SK-N-SH treated with all-trans-retinoic acid at 6 μM for 48 hours (cell line): ENCODE measurements around the gene SNX9.

Source experiments
- ATAC-seq: fragments of 200-7000 bp; cut with Tn5 transposase; 3 replicates; pipeline ENCODE4 v1.9.1; 2020; ENCODE audit warnings: mild to moderate bottlenecking, moderate library complexity
- ARNTL ChIP-seq: fragments of 450-650 bp; formaldehyde crosslinking; IDR thresholded peaks from 2 replicates; pipeline ENCODE4 v1.5.0; 2020; ENCODE audit warnings: low read depth, mild to moderate bottlenecking, moderate library complexity, borderline replicate concordance
- BACH2 ChIP-seq: fragments of 250-450 bp; sonication (Bioruptor Pico); IDR thresholded peaks from 2 replicates; pipeline ENCODE4 v1.9.0; 2021; ENCODE audit warnings: mild to moderate bottlenecking, borderline replicate concordance
- CREB5 ChIP-seq: fragments of 250-450 bp; sonication (Bioruptor Pico); IDR thresholded peaks from 2 replicates; pipeline ENCODE4 v1.5.1; 2020; ENCODE audit warnings: low read depth, mild to moderate bottlenecking, moderate library complexity
- CSDC2 ChIP-seq: fragments of 250-450 bp; sonication (Bioruptor Pico); IDR thresholded peaks from 2 replicates; pipeline ENCODE4 v1.5.0; 2020; ENCODE audit warnings: mild to moderate bottlenecking, moderate library complexity
- GLIS3 ChIP-seq: fragments of 250-450 bp; sonication (Bioruptor Pico); IDR thresholded peaks from 2 replicates; pipeline ENCODE4 v1.5.0; 2020; ENCODE audit warnings: mild to moderate bottlenecking, moderate library complexity
- ISL1 ChIP-seq: fragments of 250-450 bp; sonication (Bioruptor Pico); IDR thresholded peaks from 2 replicates; pipeline ENCODE4 v2.1.2; 2022; ENCODE audit warnings: mild to moderate bottlenecking, moderate library complexity
- OSR1 ChIP-seq: fragments of 250-450 bp; sonication (Bioruptor Pico); IDR thresholded peaks from 2 replicates; pipeline ENCODE4 v1.8.0; 2022; ENCODE audit warnings: moderate library complexity, mild to moderate bottlenecking, inconsistent platforms
- POU6F1 ChIP-seq: fragments of 250-450 bp; sonication (Bioruptor Pico); IDR thresholded peaks from 2 replicates; pipeline ENCODE4 v1.8.0; 2021; ENCODE audit warnings: low read depth, mild to moderate bottlenecking, moderate library complexity, borderline replicate concordance
- SNAI2 ChIP-seq: fragments of 250-450 bp; sonication (Bioruptor Pico); IDR thresholded peaks from 2 replicates; pipeline ENCODE4 v1.5.0; 2020; ENCODE audit warnings: mild to moderate bottlenecking, moderate library complexity
- ZC3H10 ChIP-seq: fragments of 250-450 bp; sonication (Bioruptor Pico); IDR thresholded peaks from 2 replicates; pipeline ENCODE4 v1.5.1; 2021; ENCODE audit warnings: mild to moderate bottlenecking, moderate library complexity
- ZFP3 ChIP-seq: fragments of 250-450 bp; sonication (Bioruptor Pico); IDR thresholded peaks from 2 replicates; pipeline ENCODE4 v1.5.0; 2020; ENCODE audit warnings: mild to moderate bottlenecking, moderate library complexity
- ZFP30 ChIP-seq: fragments of 450-650 bp; formaldehyde crosslinking; IDR thresholded peaks from 2 replicates; pipeline ENCODE4 v1.5.0; 2022; ENCODE audit warnings: mild to moderate bottlenecking, moderate library complexity
- ZNF565 ChIP-seq: fragments of 450-650 bp; formaldehyde crosslinking; conservative IDR thresholded peaks from 2 replicates; pipeline ENCODE4 v1.5.0; 2020; ENCODE audit warnings: low read depth, mild to moderate bottlenecking, moderate library complexity
- ZNF70 ChIP-seq: fragments of 450-650 bp; formaldehyde crosslinking; IDR thresholded peaks from 2 replicates; pipeline ENCODE4 v1.5.0; 2020; ENCODE audit warnings: mild to moderate bottlenecking, moderate library complexity
- ZNF8 ChIP-seq: fragments of 450-650 bp; formaldehyde crosslinking; IDR thresholded peaks from 2 replicates; pipeline ENCODE4 v1.5.0; 2020; ENCODE audit warnings: mild to moderate bottlenecking, moderate library complexity
- TF ChIP-seq, protein P1 (sequence below): fragments of 250-450 bp; sonication (Bioruptor Pico); IDR thresholded peaks from 2 replicates; pipeline ENCODE4 v1.8.0; 2020; ENCODE audit warnings: mild to moderate bottlenecking, moderate library complexity, borderline replicate concordance

Gene SNX9

GRCh38 chr6:157975456-157975855 lies 152.4 kb downstream of the SNX9 start (continued):
- TF ChIP-seq, protein P1, sequence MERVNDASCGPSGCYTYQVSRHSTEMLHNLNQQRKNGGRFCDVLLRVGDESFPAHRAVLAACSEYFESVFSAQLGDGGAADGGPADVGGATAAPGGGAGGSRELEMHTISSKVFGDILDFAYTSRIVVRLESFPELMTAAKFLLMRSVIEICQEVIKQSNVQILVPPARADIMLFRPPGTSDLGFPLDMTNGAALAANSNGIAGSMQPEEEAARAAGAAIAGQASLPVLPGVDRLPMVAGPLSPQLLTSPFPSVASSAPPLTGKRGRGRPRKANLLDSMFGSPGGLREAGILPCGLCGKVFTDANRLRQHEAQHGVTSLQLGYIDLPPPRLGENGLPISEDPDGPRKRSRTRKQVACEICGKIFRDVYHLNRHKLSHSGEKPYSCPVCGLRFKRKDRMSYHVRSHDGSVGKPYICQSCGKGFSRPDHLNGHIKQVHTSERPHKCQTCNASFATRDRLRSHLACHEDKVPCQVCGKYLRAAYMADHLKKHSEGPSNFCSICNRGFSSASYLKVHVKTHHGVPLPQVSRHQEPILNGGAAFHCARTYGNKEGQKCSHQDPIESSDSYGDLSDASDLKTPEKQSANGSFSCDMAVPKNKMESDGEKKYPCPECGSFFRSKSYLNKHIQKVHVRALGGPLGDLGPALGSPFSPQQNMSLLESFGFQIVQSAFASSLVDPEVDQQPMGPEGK = no peak
- TF ChIP-seq ARNTL (CRISPR knock-in tag) = no peak
- no peak for TF ChIP-seq GLIS3
- TF ChIP-seq CSDC2 = no peak
- TF ChIP-seq CREB5 = no peak
- no peak for TF ChIP-seq ZFP3
- no peak for TF ChIP-seq ZNF565 (CRISPR knock-in tag)

- no peak for ATAC-seq
- no peak for TF ChIP-seq ISL1
- no peak for TF ChIP-seq GLIS3
- TF ChIP-seq ZFP30 = no peak
- TF ChIP-seq POU6F1 = no peak
- no peak for TF ChIP-seq ZNF565 (CRISPR knock-in tag)
- TF ChIP-seq OSR1 = no peak
- no peak for TF ChIP-seq ZC3H10
- TF ChIP-seq BACH2 (CRISPR knock-in tag) = no peak
Observed at GRCh38 chr6:157976345-157977175, 153.5 kb downstream of the SNX9 start.

DNA sequence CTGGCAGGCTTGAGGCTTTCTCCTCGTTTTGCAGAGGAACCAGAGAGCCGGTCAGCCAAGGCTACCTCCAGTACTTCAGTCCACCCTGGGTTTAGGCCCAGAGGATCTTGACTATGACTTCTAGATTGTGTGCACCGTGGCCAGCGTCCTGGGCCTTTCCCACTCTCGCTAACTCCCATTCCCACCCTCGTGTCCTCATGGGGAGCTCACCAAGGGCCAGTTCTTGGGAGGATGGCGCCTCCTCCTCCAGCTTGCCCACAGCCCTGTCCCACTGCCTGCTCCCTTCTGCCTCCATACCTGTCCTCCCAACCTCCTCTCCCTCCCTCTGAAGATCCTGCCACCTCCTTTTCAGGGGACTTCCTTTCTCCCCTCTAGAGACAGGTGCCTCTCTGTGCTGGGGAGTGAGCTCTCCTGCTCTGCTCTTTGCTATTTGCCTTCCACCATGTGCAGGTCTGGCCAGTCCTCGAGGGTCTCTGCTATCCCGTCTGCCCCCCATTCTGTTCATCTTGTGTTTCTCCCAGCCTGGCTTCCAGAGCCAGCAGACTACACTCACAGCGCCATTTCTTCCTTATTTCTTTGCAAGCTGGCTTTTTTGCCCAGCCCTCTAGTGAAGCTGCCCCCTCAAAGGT lies 154.2 kb downstream of the SNX9 start:
- ATAC-seq = no peak
- no peak for TF ChIP-seq ZNF70 (CRISPR knock-in tag)
- TF ChIP-seq, protein P1 = no peak
- no peak for TF ChIP-seq BACH2 (CRISPR knock-in tag)
- no peak for TF ChIP-seq CSDC2
- no peak for TF ChIP-seq ZNF8 (CRISPR knock-in tag)

DNA sequence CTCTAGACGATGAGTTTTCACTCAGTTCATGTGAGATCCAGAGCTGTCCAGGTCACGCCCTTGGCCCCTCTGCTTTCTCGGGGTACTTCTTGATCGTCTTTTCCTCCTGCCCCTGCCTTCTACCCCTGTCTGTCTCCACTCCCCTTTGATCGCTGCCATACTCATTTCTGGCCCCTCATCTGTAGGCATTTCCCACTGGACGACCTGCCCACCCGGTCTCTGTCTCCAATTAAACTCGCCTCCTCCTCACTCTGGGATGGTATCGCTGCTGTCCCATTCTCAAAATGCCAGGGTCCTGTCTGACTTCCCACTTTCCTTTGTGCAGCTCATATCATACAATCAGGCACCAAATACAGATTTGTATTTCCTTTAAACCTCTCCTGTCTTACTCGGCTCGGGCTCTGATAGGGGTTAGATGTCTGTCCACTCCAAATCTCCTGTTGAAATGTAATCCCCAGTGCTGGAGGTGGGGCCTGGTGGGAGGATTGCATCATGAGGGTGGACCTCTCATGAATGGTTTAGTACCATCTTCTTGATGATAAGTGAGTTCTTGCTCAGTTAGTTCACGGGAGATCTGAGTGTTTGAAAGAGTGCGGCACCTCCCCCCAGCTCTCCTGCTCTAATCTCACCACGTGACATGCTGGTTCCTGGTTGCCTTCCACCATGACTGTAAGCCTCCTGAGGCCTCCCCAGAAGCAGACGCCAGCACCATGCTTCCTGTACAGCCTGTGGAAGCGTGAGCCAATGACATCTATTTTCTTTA lies 155.2 kb downstream of the SNX9 start:
- TF ChIP-seq CSDC2 = no peak
- TF ChIP-seq SNAI2 (CRISPR knock-in tag) = no peak
- no peak for TF ChIP-seq POU6F1
- no peak for TF ChIP-seq ZNF565 (CRISPR knock-in tag)
- ATAC-seq = no peak
